Choroid plexus epithelial cell (primary cell): ENCODE results near the gene AUTS2.

Source experiments
- DNase-seq: peaks from one replicate; pipeline ENCODE4 v3.0.0-alpha.2; 2010; ENCODE audit warnings: low read depth
- H3K4me3 ChIP-seq: 2 replicates; pipeline ENCODE4 v1.5.1; 2011; ENCODE audit warnings: low read depth, mild to moderate bottlenecking, control low read depth, low read length, moderate library complexity
- CTCF ChIP-seq: conservative IDR thresholded peaks from 2 replicates; pipeline ENCODE4 v1.5.1; 2011; ENCODE audit warnings: low read depth, mild to moderate bottlenecking, control low read depth, inconsistent platforms, low read length, moderate library complexity

Gene AUTS2

GRCh38 chr7:70693321-70693685, 1095.0 kb downstream of the AUTS2 start:
- DNase-seq = peak; percentile 35
- TF ChIP-seq CTCF = no peak
- peak overlapping the region; percentile 76 for H3K4me3 ChIP-seq

GRCh38 chr7:70693686-70694433, 1095.6 kb downstream of the AUTS2 start:
- H3K4me3 ChIP-seq = peak overlapping the region; percentile 76
- no peak for TF ChIP-seq CTCF
- DNase-seq = peak; percentile 52

- DNase-seq = peak; percentile 47
- TF ChIP-seq CTCF = no peak
- H3K4me3 ChIP-seq = peak overlapping the region; percentile 76
Measured at GRCh38 chr7:70694434-70694970, 1096.2 kb downstream of the AUTS2 start.

GRCh38 chr7:70694971-70695794, 1096.9 kb downstream of the AUTS2 start:
- peak; percentile 38 for DNase-seq
- TF ChIP-seq CTCF = no peak
- peak overlapping the region; percentile 76 for H3K4me3 ChIP-seq

- no peak for TF ChIP-seq CTCF
- no peak for DNase-seq
- H3K4me3 ChIP-seq = peak overlapping the region; percentile 76
Measured at GRCh38 chr7:70695795-70696083, 1097.5 kb downstream of the AUTS2 start.

- no peak for TF ChIP-seq CTCF
- peak overlapping the region; percentile 76 for H3K4me3 ChIP-seq
- peak; percentile 24 for DNase-seq
Measured at GRCh38 chr7:70696201-70696754, 1098.0 kb downstream of the AUTS2 start.
